IMR-90 (cell line): ENCODE measurements around the gene RAB31. TPM values are rescaled to one million over a fixed set of nuclear protein-coding genes. Genes with fewer than 3 reads are reported as not detected.

Experiments
- ATAC-seq: fragments of 200-7000 bp; cut with Tn5 transposase; 2 replicates; pipeline ENCODE4 v1.9.1; 2020; ENCODE audit warnings: low read depth, mild to moderate bottlenecking, moderate library complexity
- BruUV-seq: library from RNA; stranded (reverse); fragments of 400-500 nt; replicated peaks from 2 replicates; lab custom pipeline; 2021; lab: Mats Ljungman, UMichigan
- CTCF ChIA-PET: fragments of 300-600 bp; formaldehyde crosslinking; extraction: SDS; loops from one replicate; lab custom pipeline; 2021; ENCODE audit warnings: antibody characterized with exemption; lab: Yijun Ruan, JAX
- POLR2A ChIA-PET: fragments of 300-600 bp; sonication (Branson Sonifier 250); formaldehyde crosslinking; loops from one replicate; lab custom pipeline; 2022; ENCODE audit warnings: antibody characterized with exemption; ENCODE audit not compliant: unreplicated experiment; lab: Charles Lee
- DNase-seq: peaks from one replicate; pipeline ENCODE4 v3.0.0; 2013
- H2AFZ ChIP-seq: replicated peaks from 2 replicates; pipeline ENCODE3; 2013; ENCODE audit warnings: low read length, mild to moderate bottlenecking; ENCODE audit not compliant: poor library complexity
- H2AK5ac ChIP-seq: 2 replicates; pipeline ENCODE4 v1.6.1; 2013; ENCODE audit warnings: low read depth, low read length, inconsistent platforms
- H2AK9ac ChIP-seq: replicated peaks from 2 replicates; pipeline ENCODE3; 2013; ENCODE audit warnings: mild to moderate bottlenecking, low read depth, low read length, moderate library complexity; ENCODE audit not compliant: poor library complexity
- H2BK120ac ChIP-seq: 2 replicates; pipeline ENCODE4 v1.6.1; 2013; ENCODE audit warnings: low read depth, low read length, inconsistent platforms
- H2BK15ac ChIP-seq: 3 replicates; pipeline ENCODE4 v1.6.1; 2013; ENCODE audit warnings: low read depth, low read length, inconsistent platforms
- H2BK20ac ChIP-seq: 2 replicates; pipeline ENCODE4 v1.6.1; 2013; ENCODE audit warnings: low read depth, mild to moderate bottlenecking, inconsistent platforms, low read length, moderate library complexity
- H2BK5ac ChIP-seq: 2 replicates; pipeline ENCODE4 v1.6.1; 2013; ENCODE audit warnings: mild to moderate bottlenecking, low read depth, low read length, inconsistent platforms; ENCODE audit not compliant: poor library complexity, severe bottlenecking
- H3K14ac ChIP-seq: replicated peaks from 2 replicates; pipeline ENCODE4 v1.6.1; 2013; ENCODE audit warnings: low read depth, low read length, inconsistent platforms
- H3K18ac ChIP-seq: 2 replicates; pipeline ENCODE4 v1.6.1; 2013; ENCODE audit warnings: low read depth, low read length, control low read depth
- H3K23ac ChIP-seq: 2 replicates; pipeline ENCODE4 v1.6.1; 2013; ENCODE audit warnings: low read depth, low read length, inconsistent platforms
- H3K27ac ChIP-seq: 2 replicates; pipeline ENCODE4 v1.5.1; 2013; ENCODE audit warnings: mild to moderate bottlenecking, control low read depth, low read length; ENCODE audit not compliant: insufficient read depth
- H3K27me3 ChIP-seq: 2 replicates; pipeline ENCODE4 v1.6.1; 2013; ENCODE audit warnings: low read length; ENCODE audit not compliant: control insufficient read depth, insufficient read depth
- H3K36me3 ChIP-seq: 2 replicates; pipeline ENCODE4 v1.6.1; 2013; ENCODE audit warnings: low read length, mixed read lengths; ENCODE audit not compliant: control insufficient read depth, insufficient read depth
- H3K4ac ChIP-seq: 2 replicates; pipeline ENCODE4 v1.6.1; 2013; ENCODE audit warnings: low read depth, low read length, inconsistent platforms
- H3K4me1 ChIP-seq: 2 replicates; pipeline ENCODE4 v1.6.1; 2013; ENCODE audit warnings: low read length, mixed read lengths; ENCODE audit not compliant: control insufficient read depth, insufficient read depth
- H3K4me2 ChIP-seq: 2 replicates; pipeline ENCODE4 v1.6.1; 2013; ENCODE audit warnings: low read depth, mild to moderate bottlenecking, control low read depth, low read length, moderate library complexity
- H3K4me3 ChIP-seq: 2 replicates; pipeline ENCODE4 v1.5.1; 2013; ENCODE audit warnings: low read depth, mild to moderate bottlenecking, control low read depth, low read length, moderate library complexity; ENCODE audit not compliant: insufficient read depth
- H3K56ac ChIP-seq: 2 replicates; pipeline ENCODE4 v1.6.1; 2013; ENCODE audit warnings: low read length, inconsistent platforms; ENCODE audit not compliant: insufficient read depth; ENCODE audit errors: extremely low read depth
- H3K79me1 ChIP-seq, 2 experiments: 2 replicates each; pipeline ENCODE4 v1.6.1; 2013; ENCODE audit warnings: low read length in 2 of 2, inconsistent platforms in 1 of 2, low read depth in 1 of 2
- H3K9ac ChIP-seq: 2 replicates; pipeline ENCODE4 v1.6.1; 2013; ENCODE audit warnings: low read depth, low read length, control low read depth
- H3K9me1 ChIP-seq: 2 replicates; pipeline ENCODE4 v1.6.1; 2013; ENCODE audit warnings: low read length, inconsistent platforms; ENCODE audit not compliant: insufficient read depth
- H3K9me3 ChIP-seq: 2 replicates; pipeline ENCODE4 v1.6.1; 2013; ENCODE audit warnings: low read length; ENCODE audit not compliant: control insufficient read depth, insufficient read depth
- H4K20me1 ChIP-seq: 2 replicates; pipeline ENCODE4 v1.6.1; 2013; ENCODE audit warnings: low read length, inconsistent platforms; ENCODE audit not compliant: insufficient read depth
- H4K5ac ChIP-seq: 2 replicates; pipeline ENCODE4 v1.6.1; 2013; ENCODE audit warnings: mild to moderate bottlenecking, low read depth, low read length, control low read depth
- H4K8ac ChIP-seq, 2 experiments: 2 replicates each; pipeline ENCODE4 v1.6.1; 2013; ENCODE audit warnings: low read depth in 2 of 2, low read length in 2 of 2, control low read depth in 1 of 2, inconsistent platforms in 1 of 2
- H4K91ac ChIP-seq: 2 replicates; pipeline ENCODE4 v1.6.1; 2013; ENCODE audit warnings: low read depth, low read length, inconsistent platforms; ENCODE audit not compliant: insufficient read depth
- CEBPB ChIP-seq: IDR thresholded peaks from 2 replicates; pipeline ENCODE4 v1.6.1; 2012; ENCODE audit warnings: low read depth, low read length, improper control_type of control experiment
- CTCF ChIP-seq: conservative IDR thresholded peaks from 2 replicates; pipeline ENCODE4 v1.5.1; 2012; ENCODE audit warnings: mild to moderate bottlenecking, low read depth, low read length, improper control_type of control experiment
- FOS ChIP-seq: fragments of 150-350 bp; IDR thresholded peaks from 2 replicates; pipeline ENCODE4 v1.6.1; 2016; ENCODE audit warnings: low read depth, low read length
- MAFK ChIP-seq: IDR thresholded peaks from 2 replicates; pipeline ENCODE4 v1.6.1; 2012; ENCODE audit warnings: low read depth, low read length, improper control_type of control experiment
- RAD21 ChIP-seq: IDR thresholded peaks from 2 replicates; pipeline ENCODE4 v1.6.1; 2012; ENCODE audit warnings: low read length, improper control_type of control experiment
- SMC3 ChIP-seq: fragments of 150-350 bp; IDR thresholded peaks from 2 replicates; pipeline ENCODE4 v1.6.1; 2016; ENCODE audit warnings: low read depth, mild to moderate bottlenecking, antibody characterized with exemption, low read length, moderate library complexity
- USF2 ChIP-seq: fragments of 150-350 bp; IDR thresholded peaks from 2 replicates; pipeline ENCODE4 v1.6.1; 2017; ENCODE audit warnings: mild to moderate bottlenecking, antibody characterized with exemption, low read length, low read depth
- WGBS, 2 experiments: methylation state at CpG; one replicate each; pipeline versions ENCODE4 v1.1.5 to v1.1.7; 2013; ENCODE audit warnings: missing lambda C conversion rate in 2 of 2; ENCODE audit not compliant: insufficient read length in 1 of 2; ENCODE audit errors: extremely low coverage in 2 of 2; 5-methylcytosine and 5-hydroxymethylcytosine counted together
- dilution Hi-C: fragments of 300-500 bp; cut with HindIII; formaldehyde crosslinking; loops from one replicate; pipeline ENCODE4 v1.14.3; 2018; ENCODE audit warnings: low sequenced_read_pairs; ENCODE audit not compliant: unreplicated experiment
- in situ Hi-C: fragments of 300-500 bp; cut with MboI; formaldehyde crosslinking; loops from 3 replicates; pipeline ENCODE4 v1.14.3; 2019; ENCODE audit warnings: low sequenced_read_pairs, inconsistent platforms, mixed read lengths
- intact Hi-C: fragments of 100-400 bp; cut with micrococcal nuclease; formaldehyde crosslinking; loops from 2 replicates; pipeline ENCODE4 v1.10.0; 2022
- polyA plus RNA-seq, 3 experiments: library from polyadenylated mRNA; depleted of rRNA; stranded (reverse); fragments of >200 nt; gene quantifications; 2 replicates each; pipeline ENCODE4 v1.2.3, GENCODE V29; 2012; ENCODE audit warnings: low replicate concordance in 1 of 3
- total RNA-seq: library from RNA; depleted of rRNA; stranded (reverse); fragments of >200 nt; gene quantifications from 2 replicates; pipeline ENCODE4 v1.2.3, GENCODE V29; 2012
- TF ChIP-seq, protein P1 (sequence below): fragments of 150-350 bp; IDR thresholded peaks from 2 replicates; pipeline ENCODE4 v1.6.1; 2016; ENCODE audit warnings: low read depth, mild to moderate bottlenecking, low read length, moderate library complexity, borderline replicate concordance

RAB31 gene
- total and polyA plus RNA-seq, 2 of the 4 experiments (the other 2 are of a cell fraction): 13.8 to 26.9 TPM

DNA sequence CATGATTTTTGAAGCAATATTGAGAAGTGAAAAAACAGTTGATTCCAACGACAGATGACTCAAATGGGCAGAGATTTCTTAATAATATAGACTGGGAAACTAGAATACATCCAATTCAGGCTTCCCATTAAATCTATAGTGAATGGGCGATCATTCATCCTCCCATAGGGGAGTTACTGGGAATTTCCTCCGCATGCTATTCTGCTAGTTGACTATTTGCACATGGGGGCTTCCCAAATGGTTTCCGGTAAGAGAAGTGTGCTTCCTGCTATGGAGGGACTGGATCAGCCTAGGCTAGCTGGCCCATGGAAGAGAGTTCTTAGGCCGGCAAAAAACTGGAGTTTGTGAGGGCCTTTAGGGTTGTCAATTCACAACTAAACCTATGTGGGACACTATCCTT, 203.1 kb downstream of the RAB31 start:
- Histone ChIP-seq H3K4me1 (no peaks in the 10 kb centered on the region), H3K9me3 (no peaks in the 10 kb centered on the region), H3K9ac (no peak overlapping the region), H4K20me1 (peaks cover 17% of the 10 kb centered on the region), H3K27ac (no peak overlapping the region), H2BK120ac (no peak overlapping the region), H2AK9ac (no peak overlapping the region), H2BK20ac (no peak overlapping the region), H3K18ac (no peak overlapping the region), H3K79me1 (peaks cover 0 to 11% of the 10 kb centered on the region in 2 experiments; a peak in 1 of 4 replicates), H3K4me3 (no peak overlapping the region), H4K8ac (no peak overlapping the region), H2BK5ac (no peak overlapping the region), H3K4me2 (no peak overlapping the region), H3K9me1 (peaks cover 1% of the 10 kb centered on the region; the same call in 1 of the 2 replicates), H3K4ac (no peak overlapping the region), H2BK15ac (no peak overlapping the region), H4K5ac (no peak overlapping the region), H3K23ac (no peak overlapping the region), H2AFZ (no peak overlapping the region), H3K27me3 (no peaks in the 10 kb centered on the region), H3K56ac (no peak overlapping the region), H4K91ac (no peak overlapping the region), H3K36me3 (no peaks in the 10 kb centered on the region), H3K14ac (no peak overlapping the region), H2AK5ac (no peak overlapping the region)
- ATAC-seq (no peak), DNase-seq (no peak)
- dilution Hi-C loops (no loop called here), in situ Hi-C loops (no loop called here), intact Hi-C loops (loop anchor here (10.0 kb wide), 1 partner anchor 336 kb away; no protein-coding TSS in a partner anchor)
- 100% methylated on average over 1 of the region's 5 CpGs; no CpG with 5 or more reads in 1 of the 2 experiments for WGBS, 2 experiments
- TF ChIP-seq, protein P1, sequence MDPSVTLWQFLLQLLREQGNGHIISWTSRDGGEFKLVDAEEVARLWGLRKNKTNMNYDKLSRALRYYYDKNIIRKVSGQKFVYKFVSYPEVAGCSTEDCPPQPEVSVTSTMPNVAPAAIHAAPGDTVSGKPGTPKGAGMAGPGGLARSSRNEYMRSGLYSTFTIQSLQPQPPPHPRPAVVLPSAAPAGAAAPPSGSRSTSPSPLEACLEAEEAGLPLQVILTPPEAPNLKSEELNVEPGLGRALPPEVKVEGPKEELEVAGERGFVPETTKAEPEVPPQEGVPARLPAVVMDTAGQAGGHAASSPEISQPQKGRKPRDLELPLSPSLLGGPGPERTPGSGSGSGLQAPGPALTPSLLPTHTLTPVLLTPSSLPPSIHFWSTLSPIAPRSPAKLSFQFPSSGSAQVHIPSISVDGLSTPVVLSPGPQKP: no peak
- no peak for TF ChIP-seq MAFK
- TF ChIP-seq SMC3: no peak
- TF ChIP-seq USF2: no peak
- TF ChIP-seq FOS: no peak
- TF ChIP-seq RAD21: no peak
- TF ChIP-seq CEBPB: no peak
- TF ChIP-seq CTCF: no peak
- CTCF ChIA-PET: no interaction called here
- BruUV-seq: no TSS peak
- POLR2A ChIA-PET: no interaction called here
